GM21737 (cell line): Measurements from ENCODE around the gene UXS1.

Experiments
- ATAC-seq: cut with Tn5 transposase; IDR thresholded peaks from one replicate; pipeline ENCODE4 v1.9.1; 2021; ENCODE audit warnings: mild to moderate bottlenecking, moderate library complexity; ENCODE audit not compliant: unreplicated experiment

The UXS1 gene

DNA sequence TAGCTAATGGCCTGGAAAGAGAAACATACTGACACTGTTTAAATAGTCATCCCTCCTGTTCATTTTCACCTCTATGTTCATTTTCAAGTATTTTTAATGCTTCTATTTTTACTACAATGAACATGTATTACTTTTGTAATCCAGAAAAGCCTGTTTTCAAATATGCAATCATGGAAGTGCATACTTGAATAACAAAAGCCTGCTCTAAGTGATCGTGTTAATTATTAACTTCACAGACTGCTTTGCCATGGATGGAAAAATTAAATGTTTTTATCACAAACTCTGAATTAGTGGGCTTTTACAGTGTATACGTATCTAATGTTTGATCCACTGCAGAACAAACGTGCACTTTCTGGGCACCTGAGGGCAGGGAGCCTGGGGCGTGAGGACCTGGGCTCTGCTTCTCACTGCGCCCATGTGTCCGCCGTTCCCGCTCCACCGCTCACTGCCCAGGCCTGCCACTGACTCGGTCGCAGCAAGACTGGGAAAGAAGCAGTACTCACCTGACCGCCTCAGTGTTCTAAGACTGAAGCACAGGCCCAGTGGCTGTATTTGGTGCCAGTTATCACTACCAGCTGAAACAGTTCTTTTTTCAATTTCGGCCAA, 80.6 kb downstream of the UXS1 start:
- ATAC-seq: no peak

DNA sequence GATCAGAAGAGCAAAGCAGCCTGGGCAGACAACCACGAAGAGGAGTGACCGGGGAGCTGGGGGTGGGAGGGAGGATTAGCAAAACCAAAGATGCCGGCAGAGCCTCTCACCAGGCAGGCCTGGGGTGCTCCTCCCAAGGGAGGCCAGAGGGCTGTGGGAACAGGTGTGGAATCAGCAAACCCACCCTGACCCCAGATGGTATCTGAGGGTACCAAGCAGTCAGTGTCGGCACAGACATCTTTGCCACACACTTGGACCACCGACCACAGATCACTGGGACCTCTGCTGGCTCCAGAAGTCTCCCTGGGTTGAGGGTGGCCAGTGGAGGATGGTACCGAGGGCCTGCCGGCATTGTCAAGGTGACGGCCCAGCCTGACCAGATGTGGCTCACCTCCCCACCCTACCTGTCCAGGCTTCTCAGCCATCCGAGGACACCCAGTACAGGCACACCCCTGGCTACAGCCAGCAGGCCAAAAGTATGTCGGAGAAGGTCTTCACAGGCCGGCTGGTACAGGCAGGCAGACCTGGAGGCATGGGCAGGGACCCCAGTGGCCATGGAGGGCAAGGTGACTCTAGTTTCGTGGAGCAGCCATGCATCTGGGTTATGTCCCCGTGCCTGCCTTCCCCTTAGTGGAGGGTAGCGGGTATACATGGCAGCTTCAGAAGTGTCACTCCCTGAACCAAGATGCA, 82.1 kb downstream of the UXS1 start:
- ATAC-seq: no peak

DNA sequence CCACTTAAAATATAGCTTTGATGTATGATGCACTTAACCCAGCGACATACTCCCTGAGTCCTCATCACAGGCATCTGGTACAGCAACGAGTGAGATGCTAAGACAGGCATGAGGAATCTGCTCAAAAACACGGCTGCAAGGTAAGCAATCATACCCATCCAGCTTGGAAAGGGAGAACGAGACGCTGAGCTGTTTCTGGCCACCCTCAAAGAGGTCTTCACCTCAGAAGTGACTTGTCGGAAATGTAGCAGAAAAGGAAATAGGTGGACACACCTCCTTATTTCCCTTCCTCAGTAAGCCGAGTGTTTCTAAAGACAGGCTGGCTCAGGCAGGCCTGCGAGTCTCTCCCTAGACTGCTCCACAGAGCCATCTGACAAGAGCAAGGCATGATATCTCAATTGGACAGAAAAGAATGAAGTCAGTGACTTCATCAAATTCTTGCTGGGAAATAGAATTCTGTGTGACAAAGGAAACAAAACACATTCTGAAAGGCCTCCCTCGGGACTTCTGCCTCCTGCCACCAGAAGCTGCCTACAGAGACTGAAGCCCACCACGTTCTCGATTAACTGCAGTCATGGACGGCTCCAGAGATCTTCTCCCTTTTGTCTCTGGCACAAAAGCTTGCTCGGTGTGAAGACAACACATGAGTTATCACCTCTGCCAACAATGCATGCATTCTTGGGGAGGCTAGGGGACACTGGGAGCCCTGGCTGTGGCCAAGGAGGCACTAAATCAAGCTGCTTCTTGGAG, 84.3 kb downstream of the UXS1 start:
- no peak for ATAC-seq

DNA sequence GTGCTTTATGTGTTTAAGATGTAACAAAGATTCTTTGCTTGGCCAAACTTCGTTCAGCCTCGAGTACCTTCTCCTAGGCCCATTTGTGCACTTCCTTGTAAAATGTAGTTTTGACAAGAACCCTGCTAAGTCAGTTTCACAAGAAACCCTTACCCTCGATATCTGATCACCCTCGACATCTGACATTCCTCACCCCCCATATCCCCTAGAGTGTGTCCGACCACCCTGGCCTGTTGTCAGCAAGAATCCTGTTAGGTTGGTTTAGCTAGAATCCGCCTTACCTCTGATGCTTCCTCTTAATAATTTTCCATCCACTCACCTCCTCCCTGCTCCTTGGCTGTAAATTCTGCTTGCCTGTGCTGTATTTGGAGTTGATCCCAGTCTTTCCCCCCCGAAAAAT, 85.3 kb downstream of the UXS1 start:
- no peak for ATAC-seq

DNA sequence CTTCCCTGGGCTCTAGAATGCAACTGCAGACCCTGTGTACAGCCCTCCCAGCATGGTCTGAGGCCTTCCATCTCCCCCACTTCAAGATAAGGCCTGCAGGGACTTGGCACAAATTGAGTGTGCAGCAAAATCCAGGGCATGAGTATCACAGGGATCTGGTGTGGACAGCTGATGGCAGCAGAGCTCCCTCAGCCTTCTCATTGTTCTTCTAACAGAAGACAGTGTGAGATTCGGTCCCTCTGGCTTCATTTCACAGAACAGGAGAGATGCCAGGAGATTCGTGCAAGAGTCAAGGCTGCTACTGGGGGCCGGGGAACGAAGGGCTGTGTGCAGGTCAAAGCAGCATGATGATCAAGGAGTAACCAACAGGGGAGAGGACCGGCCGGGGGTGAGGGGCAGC, 85.8 kb downstream of the UXS1 start:
- no peak for ATAC-seq

DNA sequence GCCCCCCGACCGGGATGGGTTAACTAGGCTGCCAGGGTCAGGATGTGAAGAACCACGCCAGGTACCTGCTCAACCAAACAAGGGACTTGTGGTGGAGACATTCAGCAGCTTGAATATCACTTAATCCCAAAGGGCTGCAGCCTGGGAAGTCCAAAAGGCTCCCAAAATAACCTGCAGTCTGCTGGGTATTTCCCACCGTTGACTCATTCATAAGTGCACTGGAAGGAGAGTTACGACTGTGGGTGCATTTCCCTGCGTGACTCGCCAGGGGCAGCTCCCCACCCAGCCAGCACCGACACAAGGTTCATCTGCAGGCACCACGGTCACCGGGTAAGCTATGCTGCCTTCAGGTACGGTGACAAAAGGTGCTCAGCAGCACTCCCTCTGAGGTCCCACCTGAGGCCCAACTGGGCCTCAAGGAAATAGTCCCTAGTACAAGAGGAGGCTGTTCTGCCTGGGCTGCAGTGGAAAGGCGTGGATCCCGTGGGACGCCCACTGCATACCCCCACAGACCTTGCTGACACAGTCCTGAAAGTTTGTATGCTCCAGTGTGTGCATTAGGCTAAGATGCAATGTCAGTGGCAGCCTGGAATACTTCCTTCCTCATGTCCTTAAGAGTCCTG, 86.5 kb downstream of the UXS1 start:
- no peak for ATAC-seq

DNA sequence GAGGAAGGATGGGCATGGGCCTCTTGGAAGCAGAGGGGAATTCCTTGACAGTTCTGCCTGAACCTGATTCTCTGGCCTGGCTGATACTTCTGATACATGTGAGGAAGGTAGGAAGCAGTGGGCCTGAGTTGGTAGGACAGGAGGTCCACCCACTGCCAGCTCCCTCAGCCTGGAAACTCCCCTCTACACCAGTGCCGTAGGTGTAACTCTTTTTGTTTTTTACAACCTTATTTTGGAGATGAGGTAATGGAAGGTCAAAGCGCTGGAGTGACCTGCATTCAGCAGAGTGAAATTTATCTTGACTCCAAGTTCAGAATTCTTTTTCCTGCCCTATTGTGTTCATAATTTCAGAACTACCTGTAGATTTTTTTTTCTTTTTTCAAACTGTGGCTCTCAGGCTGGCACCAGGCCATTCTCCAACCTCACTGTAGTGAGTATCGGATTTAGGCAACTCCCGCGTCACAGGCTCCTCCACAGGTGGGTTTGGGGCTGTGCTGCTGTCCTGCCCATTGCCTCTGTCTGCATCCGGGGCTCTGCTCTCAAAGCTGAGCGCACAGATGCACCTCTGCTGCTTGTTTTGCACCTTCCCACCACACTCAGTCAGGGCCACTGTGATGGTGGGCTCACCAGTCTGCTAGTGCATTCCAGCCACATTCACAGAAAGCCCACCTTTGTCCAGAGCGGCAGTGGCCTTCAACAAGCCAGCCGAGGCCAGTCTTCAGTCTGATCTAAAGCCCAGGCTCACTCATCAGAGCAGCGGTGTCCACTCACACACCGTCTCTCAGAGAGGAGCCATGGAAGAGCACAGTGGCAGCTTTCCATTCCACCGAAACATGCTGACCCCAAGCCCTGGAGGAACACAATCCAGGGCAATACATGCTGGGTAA, 87.2 kb downstream of the UXS1 start:
- ATAC-seq: no peak

DNA sequence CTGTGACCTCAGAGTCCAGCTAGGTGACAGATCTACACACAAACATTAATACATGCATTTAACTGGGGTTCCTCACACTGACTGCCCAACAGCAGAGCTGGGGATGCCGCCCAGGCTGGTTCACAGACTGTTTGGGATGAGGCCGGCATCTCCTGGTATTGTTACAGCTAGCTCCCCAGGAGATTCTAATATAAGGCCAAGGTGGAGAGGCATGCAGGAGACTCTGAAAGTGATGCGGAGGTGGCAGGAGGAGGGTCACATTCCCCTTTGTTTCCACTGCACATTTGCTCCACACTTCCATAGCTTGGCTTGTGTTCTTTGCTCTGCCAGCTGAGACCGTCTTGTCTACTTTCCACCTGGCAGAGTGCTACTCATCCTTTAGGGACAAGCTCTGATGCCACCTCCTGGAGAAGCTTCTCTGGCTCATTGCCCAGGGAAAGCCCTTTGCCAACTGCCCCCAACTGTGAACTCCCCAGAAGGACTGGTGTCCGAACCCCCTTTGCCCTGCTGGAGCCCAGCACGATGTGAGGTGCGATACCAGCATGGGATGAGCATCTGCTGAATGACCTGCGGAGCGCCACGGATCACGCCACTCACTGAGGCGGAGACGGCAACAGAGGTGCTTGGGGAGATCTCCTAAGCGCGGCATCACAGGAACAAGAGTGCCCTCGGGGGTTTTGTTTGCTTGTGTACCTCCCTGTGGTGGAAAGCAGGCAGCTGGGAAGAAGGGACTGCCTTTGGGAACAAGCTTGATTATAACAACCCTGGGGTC, 88.8 kb downstream of the UXS1 start:
- no peak for ATAC-seq

DNA sequence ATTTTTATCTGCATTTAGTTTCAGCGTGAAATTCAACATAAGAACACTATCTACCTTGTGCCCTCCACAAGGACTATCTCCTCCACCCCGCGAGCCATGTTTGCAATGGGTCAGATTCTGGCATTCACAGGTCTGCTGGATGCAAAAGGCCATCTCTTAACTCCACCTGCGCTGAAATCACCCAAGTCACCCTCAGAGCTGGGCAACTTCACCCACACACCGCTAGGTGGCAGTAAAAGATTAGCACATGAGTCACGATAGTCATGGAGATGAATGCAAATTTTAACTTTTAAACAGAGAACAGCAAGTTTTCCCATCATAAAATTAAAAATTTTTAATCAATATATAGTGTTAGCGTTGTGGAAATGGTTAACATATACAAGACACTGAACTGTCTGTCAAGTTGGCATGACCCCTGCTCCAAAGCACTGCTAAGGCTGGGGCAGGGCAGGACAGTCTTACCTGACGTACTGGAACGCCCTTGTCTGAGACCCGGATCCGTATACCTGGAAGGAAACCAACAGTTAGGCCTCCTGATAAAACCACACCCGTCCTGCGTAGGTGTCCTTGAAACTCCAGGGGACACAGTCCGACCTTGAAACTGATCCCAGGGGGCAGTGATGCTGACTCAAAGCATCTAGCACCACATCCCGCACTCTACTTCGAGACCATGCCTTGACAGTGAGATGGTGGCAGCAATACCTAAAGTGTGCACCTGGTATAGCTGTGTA, 89.6 kb downstream of the UXS1 start:
- ATAC-seq: no peak

DNA sequence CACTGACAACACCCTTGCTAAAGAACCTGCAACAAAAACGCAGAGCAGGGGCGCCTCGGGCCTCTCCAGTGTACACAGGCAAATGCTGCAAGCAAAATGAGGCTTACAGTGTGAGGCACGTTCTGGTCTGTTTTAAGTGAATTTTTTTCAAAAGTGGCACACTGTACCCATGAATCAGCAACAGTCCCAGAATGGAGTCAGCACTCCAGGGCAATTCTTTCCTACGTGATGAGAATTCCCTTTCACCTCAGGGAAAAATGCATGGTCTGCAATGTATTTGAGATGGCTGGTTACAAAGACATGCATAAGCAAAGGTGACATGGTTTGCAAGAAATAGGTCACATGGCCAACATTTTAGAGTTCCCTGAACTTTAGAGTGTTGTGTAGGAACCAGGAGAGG, 94.4 kb downstream of the UXS1 start:
- no peak for ATAC-seq

DNA sequence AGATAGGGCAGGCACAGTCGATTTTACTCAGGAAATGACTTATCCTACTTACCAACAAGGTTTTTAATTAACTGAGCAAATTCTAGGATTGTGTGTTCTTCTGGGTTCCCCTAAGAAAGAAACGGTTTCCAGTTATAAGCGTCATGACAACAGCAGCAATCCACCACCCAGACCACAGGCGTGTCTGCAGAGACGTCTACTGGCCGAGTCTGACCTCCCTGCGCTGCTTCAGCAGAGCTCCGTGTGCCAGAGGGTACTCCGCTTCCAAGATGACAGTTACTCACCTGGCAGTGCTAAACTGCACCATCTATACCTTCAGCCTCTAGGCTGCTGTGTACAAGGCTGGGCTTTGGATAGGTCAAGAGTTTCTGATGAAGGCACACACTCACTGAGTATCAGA, 95.4 kb downstream of the UXS1 start:
- no peak for ATAC-seq

DNA sequence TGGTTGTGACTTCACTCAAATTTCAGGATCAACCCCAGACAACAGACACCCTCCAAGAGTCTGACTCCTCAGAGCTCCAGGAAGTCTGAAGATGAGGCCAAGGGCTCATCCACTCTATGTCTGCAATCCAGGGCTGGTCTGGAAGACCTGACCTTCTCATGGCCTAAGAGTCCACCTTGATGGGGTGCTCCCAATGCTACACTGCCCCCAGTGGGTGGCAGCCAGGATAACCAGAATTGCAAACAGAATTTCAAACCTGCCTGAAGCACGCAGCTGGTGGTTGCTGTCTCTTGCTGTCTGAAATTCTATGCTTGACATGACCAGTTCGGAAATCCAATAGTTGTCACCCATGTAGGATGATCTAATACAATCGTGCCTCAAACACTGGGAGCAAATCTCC, 96.0 kb downstream of the UXS1 start:
- no peak for ATAC-seq

DNA sequence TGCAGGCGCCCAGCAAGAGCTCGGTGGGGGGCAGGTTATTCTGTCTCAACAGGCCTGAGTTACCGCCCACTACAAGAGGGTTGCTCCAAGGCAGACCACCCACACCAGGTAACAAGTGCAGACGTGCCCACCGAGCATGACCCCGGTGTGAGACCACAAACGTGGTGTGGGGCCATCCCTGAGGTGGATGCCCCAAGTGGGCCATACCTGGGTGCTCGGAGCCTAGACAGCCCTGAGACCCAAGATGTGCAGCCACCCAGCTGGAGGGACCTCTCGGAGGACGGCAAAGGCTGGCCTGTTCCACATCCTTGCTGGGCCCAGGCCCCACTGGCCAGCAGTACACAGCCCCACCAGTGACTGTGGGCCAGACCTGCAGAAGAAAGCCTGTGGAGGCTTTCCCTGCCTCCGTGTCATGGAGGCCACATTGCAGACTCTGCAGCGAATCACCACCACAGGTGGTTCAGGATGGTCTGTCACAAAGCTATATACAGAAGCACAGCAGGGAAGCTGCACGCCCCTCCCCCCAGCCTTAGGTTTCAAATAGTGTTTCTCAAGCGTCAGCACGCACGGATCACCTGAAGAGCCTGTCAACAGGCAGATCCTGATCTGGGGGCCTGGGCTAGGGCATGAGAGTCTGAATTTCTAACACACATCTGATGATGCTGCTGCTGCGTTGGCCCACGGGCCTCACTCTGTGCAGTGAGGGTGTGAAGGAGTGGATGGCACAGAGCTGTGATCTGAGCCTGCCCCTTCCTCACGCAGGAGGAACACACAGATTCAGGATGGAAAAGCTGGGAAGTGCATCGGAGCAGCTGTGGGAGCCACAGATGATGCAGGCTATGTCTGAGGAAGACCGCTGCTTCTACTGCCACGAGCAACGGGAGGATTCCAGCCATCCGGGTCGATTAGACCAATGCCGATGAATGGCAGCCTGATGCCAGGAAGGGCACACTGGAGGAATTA, 96.8 kb downstream of the UXS1 start:
- no peak for ATAC-seq

DNA sequence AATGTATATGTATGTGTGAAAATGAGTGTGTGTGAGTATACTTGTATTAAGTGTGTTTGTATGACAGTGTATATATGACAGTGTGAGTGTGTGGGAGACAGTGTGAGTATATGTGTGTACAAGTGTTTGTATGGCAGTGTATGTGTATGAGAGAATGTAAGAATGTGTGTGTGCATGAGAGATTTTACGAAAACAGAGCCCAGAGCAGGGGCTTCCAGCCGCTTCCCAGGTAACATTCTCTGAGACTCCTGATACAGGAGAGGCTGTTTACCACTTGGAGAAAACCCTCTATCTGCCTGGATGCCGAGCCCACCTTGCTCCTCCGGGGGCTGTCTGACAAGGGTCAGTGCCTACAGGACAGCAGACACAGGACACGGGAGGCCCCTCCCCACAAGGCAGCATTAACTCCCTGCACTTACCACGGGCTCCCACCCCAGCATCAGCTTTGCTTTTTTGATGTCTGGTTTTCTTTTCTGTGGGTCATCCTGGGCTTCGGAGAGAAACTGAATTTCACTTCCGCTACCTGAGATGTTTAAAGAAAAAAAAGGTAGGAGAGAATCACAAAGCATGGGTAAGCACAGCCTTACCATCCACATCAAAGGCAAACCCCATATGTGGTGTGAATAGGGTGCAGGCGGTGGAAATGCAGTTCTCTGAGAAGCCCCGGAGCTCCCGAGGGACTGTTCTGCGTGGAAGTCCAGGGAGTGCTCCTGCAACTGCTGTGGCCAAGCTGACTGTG, 97.6 kb downstream of the UXS1 start:
- ATAC-seq: no peak

DNA sequence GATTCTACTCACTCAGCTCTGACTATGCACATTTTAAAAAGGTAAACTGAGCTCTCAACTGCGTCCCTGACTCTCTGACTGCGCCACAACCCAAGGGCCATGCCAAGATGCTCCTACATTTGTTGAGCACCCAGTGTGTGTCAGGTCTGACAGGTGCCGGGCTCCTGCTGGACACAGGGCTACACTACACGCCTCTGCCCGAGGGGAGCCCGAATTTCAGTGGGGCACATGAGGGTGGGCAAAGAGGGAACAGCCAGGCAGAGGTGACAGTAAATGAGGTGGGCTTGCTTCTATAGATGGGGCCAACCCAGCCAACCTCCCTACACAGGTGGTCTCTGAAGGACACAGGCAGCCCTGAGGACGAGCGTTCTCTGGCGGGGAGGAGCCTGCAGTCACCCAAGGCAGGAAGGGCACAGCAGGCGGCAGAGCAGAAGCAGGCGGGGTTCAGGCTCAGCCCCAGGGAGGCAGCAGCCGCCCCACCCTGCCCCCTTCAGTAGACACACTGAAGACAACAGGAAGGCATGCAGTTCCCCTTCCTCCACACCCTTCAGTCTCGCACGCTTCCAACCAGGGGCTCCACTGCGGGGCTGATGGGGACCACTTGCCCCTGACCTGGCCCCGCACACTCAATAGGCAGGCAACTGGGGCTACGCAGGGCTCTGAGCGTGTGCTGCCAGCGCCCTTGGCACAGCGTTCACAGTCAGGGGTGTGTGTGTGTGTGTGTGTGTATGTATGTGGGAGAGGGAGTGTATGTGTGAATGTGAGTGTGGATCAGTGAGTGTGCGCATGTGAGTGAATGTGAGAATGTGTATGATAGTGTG, 98.4 kb downstream of the UXS1 start:
- ATAC-seq: no peak

DNA sequence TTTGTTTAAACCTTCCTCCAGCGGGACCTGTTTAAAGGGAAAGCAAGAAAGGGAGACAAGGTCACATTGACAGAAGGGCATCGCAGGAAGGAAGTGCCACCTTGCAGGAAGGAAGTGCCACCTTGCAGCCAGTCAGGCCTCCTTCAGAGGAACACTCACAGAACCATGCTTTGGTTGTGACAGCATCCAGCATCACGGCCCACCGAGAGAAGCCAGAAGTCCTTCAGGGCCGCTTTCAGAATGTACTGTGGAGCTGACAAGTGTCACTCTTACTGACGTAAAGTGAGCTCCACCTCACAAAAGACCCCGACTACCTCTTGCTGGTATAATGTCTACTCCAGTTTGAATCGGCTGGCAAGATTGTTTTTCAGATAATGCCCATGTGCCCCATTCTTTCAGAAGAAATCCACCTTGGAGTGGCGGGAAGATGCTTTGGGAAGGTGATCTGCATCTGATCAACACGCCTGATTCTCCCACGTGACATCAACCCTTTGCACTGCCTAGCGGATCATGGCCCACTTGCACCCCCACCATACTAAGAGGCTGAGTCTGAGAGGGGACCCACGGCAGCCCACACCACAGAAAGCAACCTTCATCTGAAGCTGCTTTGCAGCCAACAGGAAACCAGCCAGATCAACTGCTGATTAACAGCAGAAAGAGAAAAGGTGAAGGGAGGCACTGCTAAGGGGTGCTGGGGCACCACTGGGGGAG, 99.8 kb downstream of the UXS1 start:
- ATAC-seq: no peak
